ENCODE data around the gene ZFP36L1. TPM values are rescaled to one million over a fixed set of nuclear protein-coding genes. Genes with fewer than 3 reads are reported as not detected.

Gene ZFP36L1
- total and polyA plus RNA-seq, 9 of the 15 experiments (the other 6 are each of a cell fraction or from before 2014, with no cell fraction given): 1.3 to 26.6 (median 3.7) TPM

DNA sequence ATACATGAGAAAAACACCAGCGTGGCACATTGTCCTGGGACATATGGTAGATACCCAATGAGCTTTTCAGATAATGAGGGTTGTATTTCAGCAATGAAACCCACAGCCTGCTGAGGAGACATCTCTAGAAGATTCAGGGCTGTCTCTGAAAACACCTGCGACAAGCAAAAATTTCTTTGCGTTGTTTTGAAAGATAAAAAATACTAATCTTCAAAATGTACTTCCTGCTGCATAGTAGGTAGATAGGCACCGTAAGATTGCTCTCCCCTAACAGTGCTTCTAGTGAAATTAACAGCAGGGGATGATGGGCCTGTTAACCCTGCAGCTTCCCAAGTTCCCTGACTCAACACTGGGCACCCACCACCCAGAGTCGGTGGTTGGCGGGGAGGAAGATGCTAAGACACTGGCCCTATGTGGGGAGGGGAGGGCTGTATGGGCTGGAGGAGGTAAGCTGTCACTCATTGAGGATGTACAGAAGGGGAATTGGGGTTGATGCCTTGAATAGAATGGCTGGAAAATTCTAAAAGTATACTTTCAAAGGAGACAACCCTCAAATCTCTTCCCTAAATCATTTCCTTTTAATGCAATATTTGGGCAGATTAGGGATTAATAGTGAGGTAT, 20.0 kb downstream of the ZFP36L1 start:
- TF ChIP-seq ASH1L (IDR thresholded peaks at IDR 0.05; ENCODE audit: borderline replicate concordance, low read depth, partially characterized antibody) (no peak), RBBP5 (IDR thresholded peaks at IDR 0.05; ENCODE audit: borderline replicate concordance, insufficient read depth, low read length, poor library complexity, severe bottlenecking) (no peak), MEIS2 (IDR thresholded peaks at IDR 0.05; ENCODE audit: partially characterized antibody) (no peak), XRCC5 (IDR thresholded peaks at IDR 0.05; ENCODE audit: low read depth, low read length) (no peak), MEF2A (IDR thresholded peaks at IDR 0.05; ENCODE audit: control insufficient read depth, low read depth, low read length) (no peak), CBFA2T3 (IDR thresholded peaks at IDR 0.05) (0 out of 2 replicates have a peak, but pooled peaks have one; percentile 9), SPI1 (IDR thresholded peaks at IDR 0.05; ENCODE audit: borderline replicate concordance, low read depth, low read length) (no peak), IRF2 (CRISPR knock-in tag; IDR thresholded peaks at IDR 0.05) (no peak), STAG1 (CRISPR knock-in tag; IDR thresholded peaks at IDR 0.05; ENCODE audit: borderline replicate concordance) (no peak)
- TF ChIP-seq, protein P1, sequence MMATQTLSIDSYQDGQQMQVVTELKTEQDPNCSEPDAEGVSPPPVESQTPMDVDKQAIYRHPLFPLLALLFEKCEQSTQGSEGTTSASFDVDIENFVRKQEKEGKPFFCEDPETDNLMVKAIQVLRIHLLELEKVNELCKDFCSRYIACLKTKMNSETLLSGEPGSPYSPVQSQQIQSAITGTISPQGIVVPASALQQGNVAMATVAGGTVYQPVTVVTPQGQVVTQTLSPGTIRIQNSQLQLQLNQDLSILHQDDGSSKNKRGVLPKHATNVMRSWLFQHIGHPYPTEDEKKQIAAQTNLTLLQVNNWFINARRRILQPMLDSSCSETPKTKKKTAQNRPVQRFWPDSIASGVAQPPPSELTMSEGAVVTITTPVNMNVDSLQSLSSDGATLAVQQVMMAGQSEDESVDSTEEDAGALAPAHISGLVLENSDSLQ (IDR thresholded peaks at IDR 0.05): peak; percentile 54
- no TSS peak for BruUV-seq (replicated peaks)
- no peak overlapping the region for H3K9ac ChIP-seq (ENCODE audit: insufficient read depth in 1 of 2, low read depth in 2 of 2, low read length in 2 of 2)
- ChIA-PET CTCF (ENCODE audit: low intra/inter-chr PET ratio) (no interaction called here), POLR2A (interaction anchor here (0.6 to 1.8 kb wide), 4 partner anchors 15 to 194 kb away, joined by 3 to 7 read pairs (median 4); no protein-coding TSS in a partner anchor)
- no peaks in the 10 kb centered on the region for H3K79me2 ChIP-seq (ENCODE audit: control insufficient read depth, insufficient read depth, low read length)
- FAIRE-seq (no peak), ATAC-seq (no peak), DNase-seq (ENCODE audit: extremely low read depth in 1 of 4, low spot score in 3 of 4) (no peak)
- no peak overlapping the region for H2AFZ ChIP-seq (ENCODE audit: low read depth, low read length)
- H3K9me3 ChIP-seq (replicated peaks; ENCODE audit: control insufficient read depth, insufficient read depth, low read depth, low read length): no peaks in the 10 kb centered on the region
- no peaks in the 10 kb centered on the region for H4K20me1 ChIP-seq (replicated peaks; ENCODE audit: control insufficient read depth, insufficient read depth, low read length)
- in situ Hi-C loops (cut with MboI): no loop called here
- intact Hi-C loops (cut with micrococcal nuclease): no loop called here
- H3K27ac ChIP-seq (ENCODE audit: extremely low read depth, low read depth, low read length): no peak overlapping the region
- no peak overlapping the region for H3K4me3 ChIP-seq
- H3K9me1 ChIP-seq (ENCODE audit: control insufficient read depth, insufficient read depth, low read length): no peaks in the 10 kb centered on the region
- no peaks in the 10 kb centered on the region for H3K36me3 ChIP-seq (ENCODE audit: control insufficient read depth, insufficient read depth, low read length)
- no peaks in the 10 kb centered on the region; a peak in 2 of 5 replicates for H3K4me1 ChIP-seq (replicated peaks in 1 of 2; ENCODE audit: control insufficient read depth in 2 of 2, insufficient read depth in 2 of 2, low read length in 2 of 2)
- H3K4me2 ChIP-seq (ENCODE audit: insufficient read depth, low read length): no peak overlapping the region
- H3K27me3 ChIP-seq (ENCODE audit: control insufficient read depth in 2 of 2, insufficient read depth in 2 of 2, low read length in 2 of 2): no peaks in the 10 kb centered on the region
- WGBS (ENCODE audit: insufficient coverage, low coverage, missing lambda C conversion rate): 31% methylated on average over 6 of the region's 6 CpGs
